IMR-90 (cell line): Measurements from ENCODE around the gene ZNF526. TPM values are rescaled to one million over a fixed set of nuclear protein-coding genes. Genes with fewer than 3 reads are reported as not detected.

Experiments
- ATAC-seq: fragments of 200-7000 bp; cut with Tn5 transposase; 2 replicates; pipeline ENCODE4 v1.9.1; 2020; ENCODE audit warnings: low read depth, mild to moderate bottlenecking, moderate library complexity
- BruUV-seq: library from RNA; stranded (reverse); fragments of 400-500 nt; replicated peaks from 2 replicates; lab custom pipeline; 2021; lab: Mats Ljungman, UMichigan
- CTCF ChIA-PET: fragments of 300-600 bp; formaldehyde crosslinking; extraction: SDS; loops from one replicate; lab custom pipeline; 2021; ENCODE audit warnings: antibody characterized with exemption; lab: Yijun Ruan, JAX
- POLR2A ChIA-PET: fragments of 300-600 bp; sonication (Branson Sonifier 250); formaldehyde crosslinking; loops from one replicate; lab custom pipeline; 2022; ENCODE audit warnings: antibody characterized with exemption; ENCODE audit not compliant: unreplicated experiment; lab: Charles Lee
- DNase-seq: peaks from one replicate; pipeline ENCODE4 v3.0.0; 2013
- H2AFZ ChIP-seq: replicated peaks from 2 replicates; pipeline ENCODE3; 2013; ENCODE audit warnings: low read length, mild to moderate bottlenecking; ENCODE audit not compliant: poor library complexity
- H2AK5ac ChIP-seq: 2 replicates; pipeline ENCODE4 v1.6.1; 2013; ENCODE audit warnings: low read depth, low read length, inconsistent platforms
- H2AK9ac ChIP-seq: replicated peaks from 2 replicates; pipeline ENCODE3; 2013; ENCODE audit warnings: mild to moderate bottlenecking, low read depth, low read length, moderate library complexity; ENCODE audit not compliant: poor library complexity
- H2BK120ac ChIP-seq: 2 replicates; pipeline ENCODE4 v1.6.1; 2013; ENCODE audit warnings: low read depth, low read length, inconsistent platforms
- H2BK15ac ChIP-seq: 3 replicates; pipeline ENCODE4 v1.6.1; 2013; ENCODE audit warnings: low read depth, low read length, inconsistent platforms
- H2BK20ac ChIP-seq: 2 replicates; pipeline ENCODE4 v1.6.1; 2013; ENCODE audit warnings: low read depth, mild to moderate bottlenecking, inconsistent platforms, low read length, moderate library complexity
- H2BK5ac ChIP-seq: 2 replicates; pipeline ENCODE4 v1.6.1; 2013; ENCODE audit warnings: mild to moderate bottlenecking, low read depth, low read length, inconsistent platforms; ENCODE audit not compliant: poor library complexity, severe bottlenecking
- H3K14ac ChIP-seq: replicated peaks from 2 replicates; pipeline ENCODE4 v1.6.1; 2013; ENCODE audit warnings: low read depth, low read length, inconsistent platforms
- H3K18ac ChIP-seq: 2 replicates; pipeline ENCODE4 v1.6.1; 2013; ENCODE audit warnings: low read depth, low read length, control low read depth
- H3K23ac ChIP-seq: 2 replicates; pipeline ENCODE4 v1.6.1; 2013; ENCODE audit warnings: low read depth, low read length, inconsistent platforms
- H3K27ac ChIP-seq: 2 replicates; pipeline ENCODE4 v1.5.1; 2013; ENCODE audit warnings: mild to moderate bottlenecking, control low read depth, low read length; ENCODE audit not compliant: insufficient read depth
- H3K27me3 ChIP-seq: 2 replicates; pipeline ENCODE4 v1.6.1; 2013; ENCODE audit warnings: low read length; ENCODE audit not compliant: control insufficient read depth, insufficient read depth
- H3K36me3 ChIP-seq: 2 replicates; pipeline ENCODE4 v1.6.1; 2013; ENCODE audit warnings: low read length, mixed read lengths; ENCODE audit not compliant: control insufficient read depth, insufficient read depth
- H3K4ac ChIP-seq: 2 replicates; pipeline ENCODE4 v1.6.1; 2013; ENCODE audit warnings: low read depth, low read length, inconsistent platforms
- H3K4me1 ChIP-seq: 2 replicates; pipeline ENCODE4 v1.6.1; 2013; ENCODE audit warnings: low read length, mixed read lengths; ENCODE audit not compliant: control insufficient read depth, insufficient read depth
- H3K4me2 ChIP-seq: 2 replicates; pipeline ENCODE4 v1.6.1; 2013; ENCODE audit warnings: low read depth, mild to moderate bottlenecking, control low read depth, low read length, moderate library complexity
- H3K4me3 ChIP-seq: 2 replicates; pipeline ENCODE4 v1.5.1; 2013; ENCODE audit warnings: low read depth, mild to moderate bottlenecking, control low read depth, low read length, moderate library complexity; ENCODE audit not compliant: insufficient read depth
- H3K56ac ChIP-seq: 2 replicates; pipeline ENCODE4 v1.6.1; 2013; ENCODE audit warnings: low read length, inconsistent platforms; ENCODE audit not compliant: insufficient read depth; ENCODE audit errors: extremely low read depth
- H3K79me1 ChIP-seq, 2 experiments: 2 replicates each; pipeline ENCODE4 v1.6.1; 2013; ENCODE audit warnings: low read length in 2 of 2, inconsistent platforms in 1 of 2, low read depth in 1 of 2
- H3K9ac ChIP-seq: 2 replicates; pipeline ENCODE4 v1.6.1; 2013; ENCODE audit warnings: low read depth, low read length, control low read depth
- H3K9me1 ChIP-seq: 2 replicates; pipeline ENCODE4 v1.6.1; 2013; ENCODE audit warnings: low read length, inconsistent platforms; ENCODE audit not compliant: insufficient read depth
- H3K9me3 ChIP-seq: 2 replicates; pipeline ENCODE4 v1.6.1; 2013; ENCODE audit warnings: low read length; ENCODE audit not compliant: control insufficient read depth, insufficient read depth
- H4K20me1 ChIP-seq: 2 replicates; pipeline ENCODE4 v1.6.1; 2013; ENCODE audit warnings: low read length, inconsistent platforms; ENCODE audit not compliant: insufficient read depth
- H4K5ac ChIP-seq: 2 replicates; pipeline ENCODE4 v1.6.1; 2013; ENCODE audit warnings: mild to moderate bottlenecking, low read depth, low read length, control low read depth
- H4K8ac ChIP-seq, 2 experiments: 2 replicates each; pipeline ENCODE4 v1.6.1; 2013; ENCODE audit warnings: low read depth in 2 of 2, low read length in 2 of 2, control low read depth in 1 of 2, inconsistent platforms in 1 of 2
- H4K91ac ChIP-seq: 2 replicates; pipeline ENCODE4 v1.6.1; 2013; ENCODE audit warnings: low read depth, low read length, inconsistent platforms; ENCODE audit not compliant: insufficient read depth
- CHD1 ChIP-seq: IDR thresholded peaks from 2 replicates; pipeline ENCODE4 v1.6.1; 2012; ENCODE audit warnings: low read depth, low read length, improper control_type of control experiment
- ELK1 ChIP-seq: fragments of 150-350 bp; IDR thresholded peaks from 2 replicates; pipeline ENCODE4 v1.6.1; 2016; ENCODE audit warnings: low read depth, mild to moderate bottlenecking, low read length, moderate library complexity, borderline replicate concordance
- MAFK ChIP-seq: IDR thresholded peaks from 2 replicates; pipeline ENCODE4 v1.6.1; 2012; ENCODE audit warnings: low read depth, low read length, improper control_type of control experiment
- MAZ ChIP-seq: IDR thresholded peaks from 2 replicates; pipeline ENCODE4 v1.6.1; 2012; ENCODE audit warnings: low read depth, mild to moderate bottlenecking, low read length, improper control_type of control experiment, moderate library complexity, borderline replicate concordance
- POLR2A ChIP-seq: IDR thresholded peaks from 2 replicates; pipeline ENCODE4 v1.6.1; 2012; ENCODE audit warnings: mild to moderate bottlenecking, low read depth, low read length
- RCOR1 ChIP-seq: IDR thresholded peaks from 2 replicates; pipeline ENCODE4 v1.6.1; 2012; ENCODE audit warnings: mild to moderate bottlenecking, low read length, improper control_type of control experiment; ENCODE audit not compliant: insufficient replicate concordance
- RFX5 ChIP-seq: IDR thresholded peaks from 2 replicates; pipeline ENCODE4 v1.8.0; 2012; ENCODE audit warnings: low read depth, mild to moderate bottlenecking, low read length, moderate library complexity
- WGBS, 2 experiments: methylation state at CpG; one replicate each; pipeline versions ENCODE4 v1.1.5 to v1.1.7; 2013; ENCODE audit warnings: missing lambda C conversion rate in 2 of 2; ENCODE audit not compliant: insufficient read length in 1 of 2; ENCODE audit errors: extremely low coverage in 2 of 2; 5-methylcytosine and 5-hydroxymethylcytosine counted together
- dilution Hi-C: fragments of 300-500 bp; cut with HindIII; formaldehyde crosslinking; loops from one replicate; pipeline ENCODE4 v1.14.3; 2018; ENCODE audit warnings: low sequenced_read_pairs; ENCODE audit not compliant: unreplicated experiment
- in situ Hi-C: fragments of 300-500 bp; cut with MboI; formaldehyde crosslinking; loops from 3 replicates; pipeline ENCODE4 v1.14.3; 2019; ENCODE audit warnings: low sequenced_read_pairs, inconsistent platforms, mixed read lengths
- intact Hi-C: fragments of 100-400 bp; cut with micrococcal nuclease; formaldehyde crosslinking; loops from 2 replicates; pipeline ENCODE4 v1.10.0; 2022
- polyA plus RNA-seq, 3 experiments: library from polyadenylated mRNA; depleted of rRNA; stranded (reverse); fragments of >200 nt; gene quantifications; 2 replicates each; pipeline ENCODE4 v1.2.3, GENCODE V29; 2012; ENCODE audit warnings: low replicate concordance in 1 of 3
- total RNA-seq: library from RNA; depleted of rRNA; stranded (reverse); fragments of >200 nt; gene quantifications from 2 replicates; pipeline ENCODE4 v1.2.3, GENCODE V29; 2012

Gene ZNF526
- total and polyA plus RNA-seq, 2 of the 4 experiments (the other 2 are of a cell fraction), result 7.3 to 13.6 TPM

- peaks cover 7% of the 10 kb centered on the region; the same call in 1 of the 2 replicates for H3K9me1 ChIP-seq
- no peak for DNase-seq
- CTCF ChIA-PET, result interaction anchor here (0.9 to 1.1 kb wide), 2 partner anchors 24 to 30 kb away, joined by 3 read pairs; no protein-coding TSS in a partner anchor
- no peak for TF ChIP-seq POLR2A
- TF ChIP-seq RFX5, result no peak
- no peak for TF ChIP-seq MAZ
- no peak for TF ChIP-seq RCOR1
- TF ChIP-seq MAFK, result no peak
- no peak for TF ChIP-seq CHD1
- no peak for TF ChIP-seq ELK1
- no peak overlapping the region for H3K9ac ChIP-seq
- no peak overlapping the region for H4K8ac ChIP-seq
- H3K9me3 ChIP-seq, result no peaks in the 10 kb centered on the region
- H3K27ac ChIP-seq, result no peak overlapping the region
- H2BK15ac ChIP-seq, result no peak overlapping the region
- dilution Hi-C loops (no loop called here), intact Hi-C loops (no loop called here), in situ Hi-C loops (no loop called here)
- no peak overlapping the region for H4K5ac ChIP-seq
- H2AFZ ChIP-seq, result no peak overlapping the region
- no peak overlapping the region for H3K4me2 ChIP-seq
- peaks cover 35 to 82% of the 10 kb centered on the region in 2 experiments for H3K79me1 ChIP-seq
- ATAC-seq, result no peak
- H3K4ac ChIP-seq, result no peak overlapping the region
- no peak overlapping the region for H3K18ac ChIP-seq
- H3K4me3 ChIP-seq, result no peak overlapping the region
- no peaks in the 10 kb centered on the region for H3K27me3 ChIP-seq
- 90% methylated on average over 2 of the region's 11 CpGs; no CpG with 5 or more reads in 1 of the 2 experiments for WGBS, 2 experiments
- peaks cover 11% of the 10 kb centered on the region for H3K4me1 ChIP-seq
- H2BK20ac ChIP-seq, result no peak overlapping the region
- H2BK120ac ChIP-seq, result no peak overlapping the region
- H3K23ac ChIP-seq, result no peak overlapping the region; the same call in 1 of the 2 replicates
- H2AK5ac ChIP-seq, result no peak overlapping the region; the same call in 1 of the 2 replicates
- no peak overlapping the region for H4K91ac ChIP-seq
- peaks cover 5% of the 10 kb centered on the region for H3K36me3 ChIP-seq
- POLR2A ChIA-PET, result interaction anchor here (1.0 kb wide), 1 partner anchor 114 kb away, joined by 3 read pairs; no protein-coding TSS in a partner anchor
- H3K56ac ChIP-seq, result no peak overlapping the region
- H2AK9ac ChIP-seq, result no peak overlapping the region
- H3K14ac ChIP-seq, result no peak overlapping the region
- no TSS peak for BruUV-seq
- peaks cover 5% of the 10 kb centered on the region; the same call in 1 of the 2 replicates for H4K20me1 ChIP-seq
- H2BK5ac ChIP-seq, result no peak overlapping the region
Measured at GRCh38 chr19:42214810-42215485, 5.2 kb upstream of the ZNF526 start.
